Mesothelial cell of epicardium (in vitro differentiated cells): ENCODE data around the gene FBXO41. TPM values are rescaled to one million over a fixed set of nuclear protein-coding genes. Genes with fewer than 3 reads are reported as not detected.

Source experiments
- DNase-seq, 2 experiments: peaks; one replicate each; pipeline ENCODE4 v3.0.0; 2021; ENCODE audit warnings: low spot score in 2 of 2; ENCODE audit not compliant: unreplicated experiment in 2 of 2
- H3K27ac Mint-ChIP-seq: 2 replicates; pipeline ENCODE4 v1.8.0; 2021; ENCODE audit warnings: mixed read lengths
- H3K27me3 Mint-ChIP-seq: 2 replicates; pipeline ENCODE4 v1.8.0; 2021; ENCODE audit warnings: low read depth, mixed read lengths
- H3K36me3 Mint-ChIP-seq: 2 replicates; pipeline ENCODE4 v1.8.0; 2021; ENCODE audit warnings: mixed read lengths
- H3K4me1 Mint-ChIP-seq: 2 replicates; pipeline ENCODE4 v1.8.0; 2021; ENCODE audit warnings: mixed read lengths
- H3K4me3 Mint-ChIP-seq: 2 replicates; pipeline ENCODE4 v1.8.0; 2021; ENCODE audit warnings: mild to moderate bottlenecking, moderate library complexity, mixed read lengths
- H3K9me3 Mint-ChIP-seq: 2 replicates; pipeline ENCODE4 v1.8.0; 2021; ENCODE audit warnings: mixed read lengths
- total RNA-seq: library from RNA; stranded (reverse); gene quantifications from 3 replicates; pipeline ENCODE4 v1.2.1, GENCODE V29; 2021
- TF ChIP-seq, protein P1 (sequence below): fragments of 200-600 bp; sonication (generic); IDR thresholded peaks from one replicate; pipeline ENCODE4 v1.5.0; 2021; ENCODE audit warnings: antibody characterized with exemption; ENCODE audit not compliant: unreplicated experiment

The FBXO41 gene
- total RNA-seq, 1 donor from 2014 or later, result 8.1 TPM

DNA sequence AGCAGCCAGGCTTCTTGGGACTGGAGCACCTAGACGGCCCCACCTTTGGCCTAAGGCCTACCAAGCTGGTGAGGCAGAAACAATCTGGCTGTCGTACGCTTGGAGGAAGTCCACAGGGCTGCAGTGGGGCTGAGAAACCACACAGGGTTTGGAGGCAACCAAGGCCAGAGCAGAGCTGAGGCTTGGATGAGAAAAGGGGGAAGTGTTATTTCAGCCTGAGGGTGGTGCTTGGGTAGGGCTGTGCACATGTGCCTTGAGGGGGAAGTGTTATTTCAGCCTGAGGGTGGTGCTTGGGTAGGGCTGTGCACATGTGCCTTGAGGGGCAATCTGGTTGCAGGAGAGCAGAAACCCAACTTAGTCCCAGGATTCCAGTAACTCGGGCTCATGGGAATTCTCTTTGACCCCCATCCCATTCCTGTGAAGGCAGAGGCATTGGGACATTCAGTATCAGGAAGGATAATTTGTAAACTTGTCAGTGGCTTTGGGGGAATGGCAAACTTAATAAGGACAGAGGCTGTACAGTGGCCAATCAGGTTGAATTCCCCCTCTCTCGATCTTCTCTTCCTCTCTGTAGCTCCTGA is 971 bp upstream of the FBXO41 start:
- H3K27me3 Mint-ChIP-seq, result peaks cover 79% of the 10 kb centered on the region
- H3K27ac Mint-ChIP-seq, result no peak overlapping the region
- no peak for DNase-seq
- H3K4me1 Mint-ChIP-seq, result peaks cover 5% of the 10 kb centered on the region
- H3K9me3 Mint-ChIP-seq, result no peaks in the 10 kb centered on the region
- TF ChIP-seq, protein P1, sequence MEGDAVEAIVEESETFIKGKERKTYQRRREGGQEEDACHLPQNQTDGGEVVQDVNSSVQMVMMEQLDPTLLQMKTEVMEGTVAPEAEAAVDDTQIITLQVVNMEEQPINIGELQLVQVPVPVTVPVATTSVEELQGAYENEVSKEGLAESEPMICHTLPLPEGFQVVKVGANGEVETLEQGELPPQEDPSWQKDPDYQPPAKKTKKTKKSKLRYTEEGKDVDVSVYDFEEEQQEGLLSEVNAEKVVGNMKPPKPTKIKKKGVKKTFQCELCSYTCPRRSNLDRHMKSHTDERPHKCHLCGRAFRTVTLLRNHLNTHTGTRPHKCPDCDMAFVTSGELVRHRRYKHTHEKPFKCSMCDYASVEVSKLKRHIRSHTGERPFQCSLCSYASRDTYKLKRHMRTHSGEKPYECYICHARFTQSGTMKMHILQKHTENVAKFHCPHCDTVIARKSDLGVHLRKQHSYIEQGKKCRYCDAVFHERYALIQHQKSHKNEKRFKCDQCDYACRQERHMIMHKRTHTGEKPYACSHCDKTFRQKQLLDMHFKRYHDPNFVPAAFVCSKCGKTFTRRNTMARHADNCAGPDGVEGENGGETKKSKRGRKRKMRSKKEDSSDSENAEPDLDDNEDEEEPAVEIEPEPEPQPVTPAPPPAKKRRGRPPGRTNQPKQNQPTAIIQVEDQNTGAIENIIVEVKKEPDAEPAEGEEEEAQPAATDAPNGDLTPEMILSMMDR, result no peak
- H3K36me3 Mint-ChIP-seq, result no peaks in the 10 kb centered on the region
- H3K4me3 Mint-ChIP-seq, result peak overlapping the region; percentile 49

DNA sequence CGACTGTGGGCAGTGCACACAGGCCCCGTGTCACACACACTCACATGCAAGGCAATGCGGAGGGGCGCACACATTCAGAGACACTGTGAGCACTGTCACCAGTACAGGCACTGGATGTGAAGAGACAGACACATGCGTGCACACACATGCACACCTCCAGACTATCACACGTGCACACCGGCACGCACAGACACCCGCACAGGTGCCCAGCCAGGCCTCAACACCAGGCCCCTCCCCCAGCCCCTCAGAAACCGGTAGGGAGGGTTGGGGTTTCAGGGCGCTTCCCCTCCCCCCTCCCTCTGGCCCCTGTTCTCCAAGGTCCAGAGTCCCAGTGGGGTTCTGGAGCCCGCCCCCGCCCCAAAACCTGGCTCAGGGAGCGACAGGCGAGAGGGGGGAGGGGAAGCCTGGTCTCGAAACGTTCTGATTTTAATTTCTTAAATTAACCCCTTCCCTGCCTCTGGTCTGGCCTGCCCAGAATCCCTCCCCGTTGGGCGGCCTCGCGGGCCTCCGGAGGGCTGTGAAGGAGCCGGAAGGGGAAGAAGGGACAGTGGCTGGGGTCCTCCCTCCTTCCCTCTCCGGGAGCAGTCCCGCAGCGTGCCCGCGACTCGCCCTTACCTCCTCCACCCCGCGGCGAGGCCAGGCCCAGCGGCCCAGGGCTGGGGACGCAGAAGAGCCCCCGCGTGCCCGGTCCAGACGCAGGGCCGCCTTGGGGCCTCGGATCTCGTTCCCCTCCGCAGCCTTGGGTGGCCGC is 558 bp downstream of the FBXO41 start:
- Mint-ChIP-seq H3K4me1 (peaks cover 5% of the 10 kb centered on the region), H3K27me3 (peaks cover 75% of the 10 kb centered on the region), H3K36me3 (no peaks in the 10 kb centered on the region), H3K9me3 (no peaks in the 10 kb centered on the region), H3K27ac (no peak overlapping the region), H3K4me3 (peak overlapping the region; percentile 68)
- no peak for DNase-seq
- TF ChIP-seq, protein P1, result no peak

DNA sequence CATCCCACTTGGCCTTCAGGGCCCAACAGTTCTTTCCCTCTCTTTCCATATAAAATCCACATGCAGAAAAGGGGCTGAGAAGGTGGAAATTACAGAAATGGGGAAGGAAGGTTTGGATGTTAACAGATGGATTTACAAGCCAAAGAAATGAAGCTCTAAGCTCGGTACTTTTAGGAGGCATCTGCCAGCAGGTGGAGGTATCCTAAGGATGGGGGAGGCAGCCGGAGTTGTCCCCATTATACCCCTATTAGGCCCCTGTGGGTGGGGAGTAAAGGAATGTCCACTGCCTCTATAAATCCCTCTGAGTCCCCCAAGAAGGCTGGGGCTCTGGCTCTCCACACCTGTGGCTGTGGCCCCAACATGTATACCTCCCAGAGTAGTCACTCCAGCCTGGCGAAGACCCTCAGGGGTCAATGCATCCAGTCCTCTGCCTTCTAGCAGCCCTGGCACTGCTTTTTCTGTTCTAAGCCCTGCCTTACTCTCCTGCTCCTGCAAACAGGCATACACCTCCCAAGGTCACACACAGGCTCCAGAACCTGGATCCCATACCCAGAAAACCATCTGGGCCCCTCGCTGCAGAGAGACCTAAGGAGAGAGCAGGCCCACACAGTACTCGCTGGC is 1.2 kb downstream of the FBXO41 start:
- TF ChIP-seq, protein P1, result no peak
- Mint-ChIP-seq H3K36me3 (no peaks in the 10 kb centered on the region), H3K4me3 (peak overlapping the region; percentile 68), H3K27ac (no peak overlapping the region), H3K4me1 (peaks cover 5% of the 10 kb centered on the region), H3K27me3 (peaks cover 75% of the 10 kb centered on the region), H3K9me3 (no peaks in the 10 kb centered on the region)
- no peak for DNase-seq

DNA sequence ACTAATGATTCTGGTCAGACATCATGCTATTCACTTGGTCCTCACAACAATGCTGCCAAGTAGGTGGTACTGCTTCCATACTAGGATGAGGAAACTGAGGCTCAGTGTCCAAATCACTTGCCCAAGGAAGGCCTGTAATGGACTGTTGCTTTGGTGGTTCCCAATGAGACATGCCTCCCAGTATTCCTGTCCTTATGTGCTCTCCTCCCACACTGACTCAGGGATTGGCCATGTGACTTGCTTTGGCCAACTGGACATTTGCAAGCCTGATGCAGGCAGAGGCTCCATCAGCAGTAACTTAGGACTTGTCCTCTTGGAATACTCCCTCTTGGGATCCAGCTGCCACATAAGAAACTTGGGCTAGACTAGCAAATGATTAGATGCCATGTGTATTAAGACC is 3.0 kb downstream of the FBXO41 start:
- H3K27me3 Mint-ChIP-seq, result peaks cover 69% of the 10 kb centered on the region

DNA sequence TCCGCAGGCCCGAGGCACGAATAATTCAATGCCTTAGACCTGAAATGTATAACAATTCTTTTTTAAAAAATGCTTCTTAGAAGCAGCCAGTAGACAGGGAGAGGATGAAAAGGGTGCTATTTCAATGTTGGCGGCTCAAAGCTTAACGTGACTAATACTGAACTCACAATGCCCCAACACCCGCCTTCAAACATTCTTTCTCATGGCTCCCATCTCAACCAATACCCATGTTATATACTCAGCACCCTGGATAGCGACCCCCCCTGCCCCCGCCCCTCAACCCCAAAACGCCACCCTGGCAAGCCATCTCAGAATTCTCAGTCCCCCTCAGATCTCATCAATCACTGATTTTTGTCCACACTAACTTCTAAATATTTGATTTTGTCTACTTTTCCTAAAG is 4.4 kb downstream of the FBXO41 start:
- TF ChIP-seq, protein P1, result no peak
- Mint-ChIP-seq H3K4me1 (peaks cover 5% of the 10 kb centered on the region), H3K27ac (no peak overlapping the region), H3K36me3 (no peaks in the 10 kb centered on the region), H3K4me3 (no peak overlapping the region), H3K9me3 (no peaks in the 10 kb centered on the region), H3K27me3 (peaks cover 55% of the 10 kb centered on the region)
- no peak for DNase-seq

More for the DNA sequence above, 3.0 kb downstream of the FBXO41 start:
- no peak overlapping the region for H3K4me3 Mint-ChIP-seq
- no peak for DNase-seq
- TF ChIP-seq, protein P1, result no peak
- H3K36me3 Mint-ChIP-seq, result no peaks in the 10 kb centered on the region
- no peak overlapping the region for H3K27ac Mint-ChIP-seq
- H3K4me1 Mint-ChIP-seq, result peaks cover 5% of the 10 kb centered on the region
- H3K9me3 Mint-ChIP-seq, result no peaks in the 10 kb centered on the region
